OCI-LY3 (cell line): ENCODE measurements around the gene C1QTNF1.

Source experiments
- CTCF ChIP-seq: fragments of 200-600, 300-600 bp; sonication (generic); IDR thresholded peaks from 2 replicates; pipeline ENCODE4 v1.5.1; 2014; ENCODE audit warnings: antibody characterized with exemption, low read length, low read depth
- EZH2phosphoT487 ChIP-seq: fragments of 200-600 bp; shearing (Covaris generic); IDR thresholded peaks from 2 replicates; pipeline ENCODE4 v1.6.1; 2018; ENCODE audit warnings: antibody characterized with exemption, mixed run types, low read depth

GRCh38 chr17:79014158-79014758 lies 9.7 kb upstream of the C1QTNF1 start:
- TF ChIP-seq CTCF, result no peak
- TF ChIP-seq EZH2phosphoT487, result no peak
